Activated CD4-positive, alpha-beta T cell treated with anti-CD3 and anti-CD28 coated beads for 36 hours (primary cell): Measurements from ENCODE around the gene FADS2. TPM values are rescaled to one million over a fixed set of nuclear protein-coding genes. Genes with fewer than 3 reads are reported as not detected.

Source experiments
- ATAC-seq: fragments of 200-7000 bp; cut with Tn5 transposase; one replicate; pipeline ENCODE4 v1.10.0; 2021; ENCODE audit warnings: mild to moderate bottlenecking, moderate library complexity
- CTCF ChIA-PET: fragments of 350-600 bp; sonication (Branson Sonifier 250); formaldehyde crosslinking; loops from one replicate; lab custom pipeline; 2021; ENCODE audit warnings: antibody characterized with exemption; lab: Charles Lee
- POLR2A ChIA-PET: fragments of 350-600 bp; sonication (Branson Sonifier 250); formaldehyde crosslinking; loops from one replicate; lab custom pipeline; 2021; ENCODE audit warnings: antibody characterized with exemption, inconsistent platforms; lab: Charles Lee
- DNase-seq: peaks from one replicate; pipeline ENCODE4 v3.0.0-alpha.2; 2020
- H3K27ac Mint-ChIP-seq: one replicate; pipeline ENCODE4 v1.8.0; 2021; ENCODE audit warnings: mixed read lengths
- H3K27me3 Mint-ChIP-seq: one replicate; pipeline ENCODE4 v1.8.0; 2021; ENCODE audit warnings: mixed read lengths
- H3K36me3 Mint-ChIP-seq: one replicate; pipeline ENCODE4 v1.8.0; 2021; ENCODE audit warnings: low read depth, mixed read lengths
- H3K4me1 Mint-ChIP-seq: one replicate; pipeline ENCODE4 v1.8.0; 2021; ENCODE audit warnings: mixed read lengths
- H3K4me3 Mint-ChIP-seq: one replicate; pipeline ENCODE4 v1.8.0; 2021; ENCODE audit warnings: mild to moderate bottlenecking, moderate library complexity, mixed read lengths
- H3K9me3 Mint-ChIP-seq: one replicate; pipeline ENCODE4 v1.8.0; 2021; ENCODE audit warnings: low read depth, mixed read lengths
- intact Hi-C, 2 experiments: fragments of 100-400 bp; cut with DNase I in 1 of 2; cut with micrococcal nuclease in 1 of 2; formaldehyde crosslinking; loops; one replicate each; pipeline versions ENCODE4 v1.14.2 to v1.15.1; 2022 to 2024; cut with DNase I, micrococcal nuclease
- microRNA-seq: library from miRNA; unstranded; fragments of <30 nt; microRNA quantifications from one replicate; pipeline ENCODE4 v1.2.0, GENCODE V29; 2021; ENCODE audit warnings: borderline replicate concordance
- total RNA-seq, 2 experiments: library from RNA; stranded (reverse); gene quantifications; one replicate each; pipeline ENCODE4 v1.2.3, GENCODE V29; 2021

FADS2 gene
- total RNA-seq, 2 experiments from 2014 or later: 51.0 to 58.4 TPM

GRCh38 chr11:61916737-61917333, 88.7 kb downstream of the FADS2 start:
- Mint-ChIP-seq H3K4me3 (no peak overlapping the region), H3K36me3 (no peaks in the 10 kb centered on the region), H3K4me1 (peaks cover 4% of the 10 kb centered on the region), H3K27me3 (peaks cover 49% of the 10 kb centered on the region), H3K9me3 (no peaks in the 10 kb centered on the region), H3K27ac (no peak overlapping the region)
- intact Hi-C loops: no loop called here
- ATAC-seq (peak; percentile 27), DNase-seq (no peak)
- ChIA-PET CTCF (interaction anchor here (0.5 to 4.0 kb wide), 2 partner anchors 19 to 130 kb away, joined by 3 to 23 read pairs; no protein-coding TSS in a partner anchor), POLR2A (no interaction called here)

Small RNA genes lying within 50 kb of the gene (microRNA-seq; reads per million reads assigned to microRNA genes)
- not detected for gene MIR6746

Other genes starting within 250 kb of the FADS2 start
- gene SYT7, start 247.2 kb upstream of the FADS2 start, total RNA-seq: under 1 TPM in 1 of 2 experiments, not detected in 1; 0.04 TPM
- gene DAGLA, start 147.9 kb upstream of the FADS2 start, total RNA-seq: under 1 TPM; 0.09 to 0.14 TPM
- under 1 TPM; 0.25 to 0.57 TPM for gene MYRF, start 75.7 kb upstream of the FADS2 start, total RNA-seq
- gene TMEM258, start 35.7 kb upstream of the FADS2 start, total RNA-seq: 100 to 1,000 TPM; 172 to 176 TPM
- 100 to 1,000 TPM in 1 of 2 experiments, 10 to 100 TPM in 1; 70.0 to 108 TPM for gene FEN1, start 35.4 kb upstream of the FADS2 start, total RNA-seq
- 10 to 100 TPM; 18.9 to 23.7 TPM for gene FADS1, start 11.3 kb upstream of the FADS2 start, total RNA-seq
- 10 to 100 TPM in 1 of 2 experiments, 1 to 10 TPM in 1; 7.2 to 10.1 TPM for gene FADS3, start 63.2 kb downstream of the FADS2 start, total RNA-seq
- under 1 TPM in 1 of 2 experiments, not detected in 1; 0.09 TPM for gene RAB3IL1, start 89.3 kb downstream of the FADS2 start, total RNA-seq
- under 1 TPM; 0.37 to 0.65 TPM for gene BEST1, start 122.1 kb downstream of the FADS2 start, total RNA-seq
- gene FTH1, start 139.3 kb downstream of the FADS2 start, total RNA-seq: 100 to 1,000 TPM; 777 to 914 TPM